ENCODE measurements around the gene SLC25A45.

The SLC25A45 gene

DNA sequence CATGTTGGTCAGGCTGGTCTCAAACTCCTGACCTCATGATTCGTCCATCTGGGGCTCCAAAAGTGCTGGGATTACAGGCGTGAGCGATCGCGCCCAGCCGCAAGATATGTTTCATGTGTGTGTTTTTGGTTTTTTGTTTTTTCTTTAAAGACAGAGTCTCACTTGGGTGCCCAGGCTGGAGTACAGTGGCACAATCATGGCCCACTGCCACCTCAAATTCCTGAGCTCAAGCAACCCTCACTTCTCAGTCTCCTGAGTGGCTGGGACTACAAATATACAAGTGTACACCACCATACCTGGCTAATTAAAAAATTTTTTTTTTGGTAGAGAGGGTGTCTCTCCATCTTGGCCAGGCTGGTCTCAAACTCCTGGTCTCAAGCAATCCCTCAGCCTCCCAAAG lies 19.5 kb downstream of the SLC25A45 start:
- TF ChIP-seq, protein P1, sequence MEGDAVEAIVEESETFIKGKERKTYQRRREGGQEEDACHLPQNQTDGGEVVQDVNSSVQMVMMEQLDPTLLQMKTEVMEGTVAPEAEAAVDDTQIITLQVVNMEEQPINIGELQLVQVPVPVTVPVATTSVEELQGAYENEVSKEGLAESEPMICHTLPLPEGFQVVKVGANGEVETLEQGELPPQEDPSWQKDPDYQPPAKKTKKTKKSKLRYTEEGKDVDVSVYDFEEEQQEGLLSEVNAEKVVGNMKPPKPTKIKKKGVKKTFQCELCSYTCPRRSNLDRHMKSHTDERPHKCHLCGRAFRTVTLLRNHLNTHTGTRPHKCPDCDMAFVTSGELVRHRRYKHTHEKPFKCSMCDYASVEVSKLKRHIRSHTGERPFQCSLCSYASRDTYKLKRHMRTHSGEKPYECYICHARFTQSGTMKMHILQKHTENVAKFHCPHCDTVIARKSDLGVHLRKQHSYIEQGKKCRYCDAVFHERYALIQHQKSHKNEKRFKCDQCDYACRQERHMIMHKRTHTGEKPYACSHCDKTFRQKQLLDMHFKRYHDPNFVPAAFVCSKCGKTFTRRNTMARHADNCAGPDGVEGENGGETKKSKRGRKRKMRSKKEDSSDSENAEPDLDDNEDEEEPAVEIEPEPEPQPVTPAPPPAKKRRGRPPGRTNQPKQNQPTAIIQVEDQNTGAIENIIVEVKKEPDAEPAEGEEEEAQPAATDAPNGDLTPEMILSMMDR (IDR thresholded peaks at IDR 0.05; ENCODE audit: low read depth, low read length), result no peak
- no peak overlapping the region for H3K4me3 ChIP-seq (ENCODE audit: low read depth, low read length)

DNA sequence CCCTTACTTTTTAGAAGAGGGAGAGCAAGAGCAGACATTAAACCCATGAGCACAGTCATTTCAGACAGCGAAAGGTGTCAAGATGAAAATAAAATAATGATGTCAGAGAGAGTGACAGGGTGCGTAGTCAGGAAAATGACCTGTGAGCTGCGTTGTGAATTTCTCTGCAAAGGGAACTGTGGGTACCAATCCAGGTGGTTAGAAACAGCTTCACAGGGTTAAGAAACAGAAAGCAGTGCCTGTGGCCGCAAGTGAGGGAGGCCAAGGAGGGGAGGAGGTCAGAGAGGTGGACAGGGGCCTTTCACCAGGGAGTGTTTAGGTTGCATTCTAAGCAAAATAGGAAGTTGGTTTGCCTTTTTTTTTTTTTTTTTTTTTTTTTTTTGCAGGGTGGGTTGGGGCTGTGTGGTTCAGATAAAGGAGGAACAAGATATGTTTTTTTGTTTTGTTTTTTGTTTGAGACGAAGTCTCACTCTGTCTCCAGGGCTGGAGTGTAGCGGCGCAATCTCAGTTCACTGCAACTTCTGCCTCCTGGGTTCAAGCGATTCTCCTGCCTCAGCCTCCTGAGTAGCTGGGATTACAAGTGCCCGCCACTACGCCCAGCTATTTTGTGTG lies 20.0 kb downstream of the SLC25A45 start:
- H3K4me3 ChIP-seq (ENCODE audit: low read depth, low read length), result no peak overlapping the region
- TF ChIP-seq, protein P1 (IDR thresholded peaks at IDR 0.05; ENCODE audit: low read depth, low read length), result no peak

DNA sequence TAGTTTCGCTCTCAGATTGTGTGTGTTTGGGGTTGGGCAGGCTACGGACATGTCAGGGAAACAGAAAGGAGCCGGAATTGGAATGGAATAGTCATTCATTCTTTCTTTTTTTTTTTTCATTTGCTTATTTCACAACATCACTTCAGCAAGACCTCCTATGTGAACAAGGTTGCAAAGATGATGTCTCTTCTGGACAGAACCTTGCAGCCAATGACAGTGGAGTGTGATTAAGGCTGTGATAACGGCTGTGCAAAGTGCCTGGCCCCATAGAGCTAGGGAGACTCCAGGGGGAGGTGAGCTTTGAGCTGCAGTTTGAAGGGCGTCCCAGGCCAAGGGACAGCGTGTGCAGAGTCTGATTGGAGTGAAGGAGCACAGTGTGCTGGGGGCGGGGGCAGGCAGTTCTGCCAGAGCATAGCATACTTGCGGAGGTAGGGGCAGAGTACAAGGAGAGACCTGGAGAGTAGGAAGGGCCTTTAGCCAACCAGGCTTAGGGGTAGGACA lies 24.5 kb downstream of the SLC25A45 start:
- H3K4me3 ChIP-seq (ENCODE audit: low read depth, low read length), result no peak overlapping the region
- TF ChIP-seq, protein P1 (IDR thresholded peaks at IDR 0.05; ENCODE audit: low read depth, low read length), result no peak

DNA sequence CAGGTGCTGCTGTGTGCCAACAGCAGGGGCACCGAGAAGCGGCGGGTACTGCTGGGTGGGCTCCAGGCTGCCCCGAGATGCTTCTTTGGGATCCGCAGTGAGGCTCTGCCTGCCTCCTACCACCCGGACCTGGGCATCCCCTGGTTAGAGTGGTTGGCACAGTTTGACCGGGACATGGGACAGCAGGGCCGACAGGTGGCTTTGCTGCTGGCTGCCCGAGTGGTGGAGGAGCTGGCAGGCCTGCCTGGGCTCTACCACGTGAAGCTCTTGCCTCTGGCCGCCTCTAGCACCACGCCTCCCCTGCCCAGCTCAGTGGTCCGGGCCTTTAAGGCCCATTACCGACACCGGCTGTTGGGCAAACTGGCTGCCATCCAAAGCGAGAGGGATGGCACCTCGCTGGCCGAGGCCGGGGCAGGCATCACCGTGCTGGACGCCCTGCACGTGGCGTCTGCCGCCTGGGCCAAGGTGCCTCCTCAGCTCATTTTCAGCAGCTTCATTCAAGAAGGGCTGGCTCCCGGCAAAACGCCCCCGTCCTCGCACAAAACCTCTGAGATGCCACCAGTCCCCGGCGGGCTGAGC lies 26.0 kb downstream of the SLC25A45 start:
- H3K4me3 ChIP-seq (ENCODE audit: low read depth, low read length), result no peak overlapping the region
- TF ChIP-seq, protein P1 (IDR thresholded peaks at IDR 0.05; ENCODE audit: low read depth, low read length), result no peak

DNA sequence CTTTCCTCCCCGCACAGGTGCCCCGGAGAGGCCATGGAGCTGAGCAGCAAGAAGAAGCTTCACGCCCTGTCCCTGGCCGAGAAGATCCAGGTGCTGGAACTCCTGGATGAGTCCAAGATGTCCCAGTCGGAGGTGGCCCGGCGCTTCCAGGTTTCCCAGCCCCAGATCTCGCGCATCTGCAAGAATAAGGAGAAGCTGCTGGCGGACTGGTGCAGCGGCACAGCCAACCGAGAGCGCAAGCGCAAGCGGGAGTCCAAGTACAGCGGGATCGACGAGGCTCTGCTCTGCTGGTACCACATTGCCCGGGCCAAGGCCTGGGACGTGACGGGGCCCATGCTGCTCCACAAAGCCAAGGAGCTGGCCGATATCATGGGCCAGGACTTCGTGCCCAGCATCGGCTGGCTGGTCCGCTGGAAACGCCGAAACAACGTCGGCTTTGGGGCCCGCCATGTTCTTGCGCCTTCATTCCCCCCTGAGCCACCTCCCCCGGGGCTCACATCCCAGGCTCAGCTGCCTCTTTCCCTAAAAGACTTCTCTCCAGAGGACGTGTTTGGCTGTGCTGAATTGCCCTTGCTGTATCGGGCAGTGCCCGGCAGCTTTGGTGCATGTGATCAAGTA lies 26.6 kb downstream of the SLC25A45 start:
- H3K4me3 ChIP-seq (ENCODE audit: low read depth, low read length), result no peak overlapping the region
- TF ChIP-seq, protein P1 (IDR thresholded peaks at IDR 0.05; ENCODE audit: low read depth, low read length), result no peak

DNA sequence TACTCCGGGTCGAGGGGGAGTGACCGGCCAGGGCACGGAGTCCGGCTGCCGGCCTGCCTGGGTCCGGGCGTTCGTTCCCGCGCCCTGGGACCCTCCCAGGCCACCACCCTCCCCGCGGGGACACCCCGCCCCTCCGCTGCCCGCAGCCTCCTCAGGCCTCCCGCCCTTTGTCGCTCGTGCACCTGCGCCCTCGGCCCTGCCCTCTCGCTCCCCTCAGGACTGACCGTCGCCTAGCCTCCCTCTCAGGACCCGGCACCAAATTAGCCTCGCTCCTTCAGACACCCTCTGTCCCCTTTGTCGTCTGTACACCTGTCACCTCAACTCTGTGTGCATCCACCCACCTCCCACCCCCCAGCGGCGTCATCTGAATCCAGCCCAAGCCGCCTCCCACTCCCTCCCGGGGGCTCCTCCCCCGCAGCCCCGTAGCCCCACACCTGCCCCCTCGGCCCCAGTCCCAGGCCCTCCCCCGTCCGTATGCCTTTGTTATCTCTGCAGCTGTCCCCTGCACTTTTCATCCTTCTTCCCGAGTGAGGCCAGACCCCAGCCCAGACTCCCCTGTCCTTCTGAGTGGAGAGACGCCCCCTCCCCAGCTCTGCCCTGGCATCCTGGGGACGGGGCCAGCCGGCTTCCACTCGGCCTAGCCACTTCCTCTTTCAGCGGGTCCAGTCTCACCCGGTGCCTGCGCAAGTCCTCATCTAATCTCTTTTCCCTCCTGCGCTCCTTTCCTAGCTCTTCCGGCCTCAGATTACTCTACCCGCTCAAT lies 27.3 kb downstream of the SLC25A45 start:
- peak overlapping the region; percentile 58 for H3K4me3 ChIP-seq (ENCODE audit: low read depth, low read length)
- TF ChIP-seq, protein P1 (IDR thresholded peaks at IDR 0.05; ENCODE audit: low read depth, low read length), result no peak

Measured in WI38 (cell line).